LNCaP clone FGC (cell line): Measurements from ENCODE around the gene MXD1.

ENCODE experiments used
- DNase-seq: peaks from one replicate; pipeline ENCODE4 v3.0.0-alpha.2; 2011; ENCODE audit warnings: low read depth
- H3K4me3 ChIP-seq: 2 replicates; pipeline ENCODE4 v1.5.1; 2011; ENCODE audit warnings: mild to moderate bottlenecking, low read depth, low read length, control low read depth
- TF ChIP-seq, protein P1 (sequence below): IDR thresholded peaks from 2 replicates; pipeline ENCODE4 v1.5.1; 2012; ENCODE audit warnings: mild to moderate bottlenecking; ENCODE audit not compliant: control insufficient read depth, insufficient read depth; ENCODE audit errors: extremely low read depth

MXD1 gene

DNA sequence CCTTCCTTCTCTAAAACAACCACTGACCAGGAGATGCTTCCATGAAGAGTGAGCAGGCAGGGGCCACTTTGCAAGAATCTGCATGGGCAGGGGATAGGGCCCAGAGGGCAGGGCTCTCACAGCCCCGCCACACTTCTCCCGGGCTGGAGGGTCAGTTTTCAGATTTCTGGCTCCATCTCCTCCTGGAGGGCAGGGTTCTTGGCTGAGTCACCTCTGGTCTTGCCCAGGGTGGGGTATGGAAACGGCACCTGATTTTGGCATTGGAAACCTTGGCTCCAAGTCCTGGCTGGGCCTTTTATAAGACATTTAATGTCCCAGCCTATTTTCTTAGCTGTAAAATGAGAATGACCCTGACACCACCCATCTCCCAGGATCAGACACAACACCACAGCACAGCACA, 74.1 kb downstream of the MXD1 start:
- no peak for DNase-seq
- TF ChIP-seq, protein P1, sequence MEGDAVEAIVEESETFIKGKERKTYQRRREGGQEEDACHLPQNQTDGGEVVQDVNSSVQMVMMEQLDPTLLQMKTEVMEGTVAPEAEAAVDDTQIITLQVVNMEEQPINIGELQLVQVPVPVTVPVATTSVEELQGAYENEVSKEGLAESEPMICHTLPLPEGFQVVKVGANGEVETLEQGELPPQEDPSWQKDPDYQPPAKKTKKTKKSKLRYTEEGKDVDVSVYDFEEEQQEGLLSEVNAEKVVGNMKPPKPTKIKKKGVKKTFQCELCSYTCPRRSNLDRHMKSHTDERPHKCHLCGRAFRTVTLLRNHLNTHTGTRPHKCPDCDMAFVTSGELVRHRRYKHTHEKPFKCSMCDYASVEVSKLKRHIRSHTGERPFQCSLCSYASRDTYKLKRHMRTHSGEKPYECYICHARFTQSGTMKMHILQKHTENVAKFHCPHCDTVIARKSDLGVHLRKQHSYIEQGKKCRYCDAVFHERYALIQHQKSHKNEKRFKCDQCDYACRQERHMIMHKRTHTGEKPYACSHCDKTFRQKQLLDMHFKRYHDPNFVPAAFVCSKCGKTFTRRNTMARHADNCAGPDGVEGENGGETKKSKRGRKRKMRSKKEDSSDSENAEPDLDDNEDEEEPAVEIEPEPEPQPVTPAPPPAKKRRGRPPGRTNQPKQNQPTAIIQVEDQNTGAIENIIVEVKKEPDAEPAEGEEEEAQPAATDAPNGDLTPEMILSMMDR: no peak
- no peak overlapping the region for H3K4me3 ChIP-seq

DNA sequence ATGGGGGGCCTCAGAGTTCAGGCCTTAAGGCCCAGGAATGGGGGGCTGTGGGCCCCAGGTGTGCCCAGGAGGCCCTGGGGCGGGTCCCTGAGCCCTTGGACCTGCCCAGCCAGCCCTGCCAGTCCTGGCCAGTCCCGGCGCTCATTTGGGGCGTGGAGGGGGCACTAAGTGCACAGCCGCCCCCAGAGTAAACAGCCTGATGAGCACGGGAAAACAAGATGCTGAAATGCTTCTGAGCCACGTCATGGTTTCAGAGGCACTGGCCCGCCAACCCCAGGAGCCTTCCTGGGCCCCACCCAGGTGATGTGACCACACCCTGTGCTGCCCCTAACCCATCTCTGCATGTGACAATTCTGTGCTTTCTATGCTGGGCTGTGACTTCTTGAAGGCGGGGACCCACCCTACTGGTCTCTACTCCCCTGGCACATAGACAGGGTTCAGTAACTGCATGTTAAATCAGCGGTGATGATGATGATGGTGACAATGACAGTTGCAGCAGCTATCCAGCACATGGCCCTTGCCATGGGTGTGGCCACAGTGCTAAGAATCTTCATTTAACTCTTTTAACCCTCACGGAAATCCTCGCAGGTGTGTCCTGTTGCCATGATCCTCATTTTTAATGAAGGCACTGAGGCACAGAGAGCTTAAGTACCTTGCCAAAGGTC, 74.7 kb downstream of the MXD1 start:
- TF ChIP-seq, protein P1: no peak
- no peak overlapping the region for H3K4me3 ChIP-seq
- no peak for DNase-seq
